Activated T-helper 1 cell treated with anti-CD3 and anti-CD28 coated beads, Interleukin-2, amount 50 U/mL, for 16 hours (primary cell): ENCODE measurements around the gene NLN.
"Not testable (repeated sequence)": the region's sequence is repeated elsewhere in the genome, so short reads cannot be mapped to it uniquely, and the experiment has no call there.

Experiments used
- DNase-seq, 2 donors: peaks; one replicate each; pipeline ENCODE4 v3.0.0-alpha.2; 2020; ENCODE audit warnings: low read depth in 1 of 2, low spot score in 1 of 2

Gene NLN

DNA sequence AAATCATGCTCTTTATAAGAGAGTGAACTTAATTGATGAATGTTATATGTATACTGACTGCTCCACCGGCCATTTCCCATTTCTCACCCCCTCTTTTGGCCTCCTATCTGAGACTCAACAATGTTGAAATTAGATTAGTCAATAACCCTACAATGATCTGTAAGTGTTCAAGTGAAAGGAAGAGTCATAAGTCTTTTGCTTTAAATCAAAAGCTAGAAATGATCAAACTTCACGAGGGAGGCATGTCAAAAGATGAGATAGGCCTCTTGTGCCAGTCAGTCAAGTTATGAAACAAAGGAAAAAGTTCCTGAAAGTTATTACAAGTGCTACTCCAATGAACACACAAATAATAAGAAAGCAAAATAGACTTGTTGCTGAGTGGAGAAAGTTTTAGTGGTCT lies 83.1 kb downstream of the NLN start:
- no peak for DNase-seq

DNA sequence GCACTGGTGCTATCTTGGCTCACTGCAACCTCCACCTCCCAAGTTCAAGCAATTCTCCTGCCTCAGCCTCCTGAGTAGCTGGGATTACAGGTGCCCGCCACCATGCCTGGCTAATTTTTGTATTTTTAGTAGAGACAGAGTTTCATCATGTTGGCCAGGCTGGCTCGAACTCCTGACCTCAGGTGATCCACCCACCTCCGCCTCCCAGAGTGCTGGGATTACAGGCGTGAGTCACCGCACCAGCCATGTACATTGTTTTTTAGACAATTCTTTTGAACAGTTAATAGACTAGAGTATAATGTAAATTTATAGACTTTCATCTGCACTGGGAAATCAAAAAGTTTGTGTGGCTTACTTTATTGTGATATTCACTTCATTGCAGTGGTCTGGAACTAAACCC lies 85.5 kb downstream of the NLN start:
- not testable (repeated sequence) for DNase-seq

DNA sequence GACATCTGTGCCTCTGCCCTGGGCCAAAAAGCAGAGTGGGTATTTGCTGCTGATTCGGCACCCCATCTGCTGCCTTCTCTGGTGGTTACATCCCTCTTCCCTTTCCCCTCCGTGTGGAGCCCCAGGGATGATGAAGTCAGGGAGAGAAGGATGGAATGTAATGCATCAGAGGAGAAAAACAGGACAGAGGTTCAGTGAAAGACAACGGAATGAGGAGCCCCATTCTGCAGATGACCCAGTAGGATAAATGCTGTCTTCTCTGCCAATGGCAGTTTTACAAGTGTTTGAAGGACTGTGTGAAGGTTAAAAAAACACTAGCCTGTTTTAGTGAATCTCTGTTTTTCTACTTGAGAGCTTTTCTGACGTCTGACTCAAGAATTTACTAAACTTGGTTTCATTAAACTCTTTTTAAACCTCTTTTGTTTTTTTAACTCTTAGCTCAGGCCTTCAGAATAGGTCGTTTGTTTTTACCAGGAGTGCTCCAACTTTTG lies 86.3 kb downstream of the NLN start:
- DNase-seq: no peak

DNA sequence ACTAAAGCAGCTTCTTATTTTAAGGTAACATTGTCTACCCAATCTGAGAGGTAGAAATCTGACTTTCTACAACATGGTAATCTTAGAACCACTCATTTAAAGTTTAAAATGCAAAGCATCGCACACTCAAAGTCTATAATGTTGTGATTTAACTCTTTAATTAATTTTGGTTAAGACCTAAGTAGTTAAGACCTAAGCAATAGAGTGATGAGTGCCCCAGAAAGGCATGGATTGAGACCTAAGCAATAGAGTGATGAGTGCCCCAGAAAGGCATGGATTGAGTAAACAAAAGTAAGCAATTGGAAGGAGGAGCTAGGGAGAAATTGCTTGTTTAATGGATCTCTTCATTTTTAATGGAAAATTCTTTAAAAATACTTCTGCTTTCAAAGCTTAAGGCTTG lies 86.8 kb downstream of the NLN start:
- DNase-seq: no peak

DNA sequence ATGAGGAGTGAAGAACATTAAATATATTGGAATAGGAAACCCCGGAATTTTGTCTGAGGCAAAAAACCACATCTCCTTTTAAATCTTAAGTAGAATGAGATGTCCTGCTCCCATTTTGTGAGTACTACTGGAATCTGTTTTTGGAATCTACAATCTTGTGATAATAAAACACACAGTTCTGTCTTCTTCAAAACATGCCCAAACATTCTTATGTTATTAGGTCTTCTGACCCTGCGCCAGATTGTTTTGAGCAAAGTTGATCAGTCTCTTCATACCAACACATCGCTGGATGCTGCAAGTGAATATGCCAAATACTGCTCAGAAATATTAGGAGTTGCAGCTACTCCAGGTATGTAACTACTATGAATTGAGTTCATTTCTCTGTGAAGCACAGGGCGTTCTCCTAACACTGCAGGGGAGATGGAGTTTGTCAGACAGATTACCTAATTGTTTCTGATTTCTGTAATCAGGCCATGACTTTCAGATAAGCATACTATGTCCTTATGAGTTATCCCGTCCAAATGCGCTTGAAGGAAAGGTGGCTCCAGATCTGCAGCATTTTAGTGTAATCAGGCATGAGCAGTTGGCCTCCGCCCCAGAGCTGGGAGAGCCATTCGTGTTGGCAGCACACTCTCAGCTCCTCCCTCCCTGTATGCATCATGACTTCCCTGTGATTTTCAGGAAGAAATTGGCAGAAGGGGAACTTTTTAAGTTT lies 88.0 kb downstream of the NLN start:
- no peak for DNase-seq

DNA sequence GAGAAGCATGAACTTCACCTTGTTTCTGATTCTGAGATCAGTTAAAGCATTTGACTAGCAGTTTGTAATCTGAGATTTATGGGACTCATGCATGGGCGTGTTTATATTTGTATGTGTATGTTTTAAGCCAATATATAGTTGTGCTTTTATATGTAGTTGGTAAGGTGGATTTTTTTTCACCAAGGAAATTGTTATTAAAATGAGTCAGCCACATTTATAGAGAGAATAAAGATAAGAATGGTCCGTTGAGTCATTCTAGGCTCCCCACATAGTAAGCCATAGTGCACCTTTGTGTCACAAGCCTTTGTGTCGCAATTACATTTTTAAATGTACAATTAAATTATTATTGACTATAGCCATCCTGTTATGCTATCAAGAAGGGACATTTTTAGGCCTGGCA lies 89.0 kb downstream of the NLN start:
- DNase-seq: no peak

DNA sequence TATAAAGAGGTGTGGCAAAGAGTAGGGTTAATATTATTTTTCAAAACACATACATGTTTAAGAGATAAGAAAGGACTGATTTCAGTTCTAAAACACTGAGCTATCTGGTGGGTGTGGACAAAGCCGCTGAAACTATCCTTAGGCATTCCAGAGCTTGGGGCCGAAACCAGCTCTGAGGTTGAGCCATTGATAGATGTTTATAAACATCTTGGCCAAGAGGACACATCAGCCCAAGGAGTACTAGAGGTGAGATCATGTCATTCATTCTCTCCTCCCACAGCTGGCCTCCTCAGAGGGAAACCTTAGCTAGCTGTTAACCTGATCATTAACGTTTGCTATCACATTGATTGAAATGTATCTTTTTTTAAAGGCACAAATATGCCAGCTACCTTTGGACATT lies 89.9 kb downstream of the NLN start:
- DNase-seq: no peak

DNA sequence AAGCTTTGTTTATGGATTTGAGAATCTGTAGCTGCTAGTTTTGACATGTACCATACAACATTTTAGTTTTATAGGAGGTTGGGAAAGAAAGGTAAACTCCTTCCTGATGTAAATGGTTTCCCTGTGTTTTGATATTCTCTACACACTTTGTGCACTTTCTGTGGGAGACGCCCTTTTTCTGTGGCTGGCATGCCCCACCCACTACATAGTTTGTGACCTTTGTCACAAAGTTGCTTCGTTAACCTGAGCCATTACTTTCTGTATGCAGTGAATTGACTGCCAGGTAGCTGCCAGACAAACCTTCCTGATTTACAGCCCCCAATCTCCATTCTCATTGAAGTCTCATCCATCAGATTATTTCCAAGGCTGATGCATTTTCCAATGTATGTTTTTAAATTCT lies 90.6 kb downstream of the NLN start:
- no peak for DNase-seq

DNA sequence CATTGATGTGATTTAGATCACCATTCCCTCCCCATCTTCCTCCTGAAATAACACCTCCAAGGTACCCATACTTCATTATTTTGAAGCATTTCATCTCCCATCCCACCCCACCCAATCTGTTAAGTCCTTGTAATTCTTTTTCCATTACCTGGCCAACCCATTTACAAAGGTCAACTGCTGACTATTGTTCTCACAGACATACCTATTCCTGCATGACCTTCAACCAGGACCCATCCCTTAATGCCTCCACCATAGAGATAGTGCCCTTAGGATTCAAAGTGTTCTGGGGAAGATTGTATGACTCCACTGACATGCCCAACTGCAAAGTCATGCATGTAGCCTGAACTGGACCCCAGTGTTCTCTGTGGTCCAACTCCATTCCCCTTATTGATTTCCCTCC lies 91.2 kb downstream of the NLN start:
- no peak for DNase-seq

DNA sequence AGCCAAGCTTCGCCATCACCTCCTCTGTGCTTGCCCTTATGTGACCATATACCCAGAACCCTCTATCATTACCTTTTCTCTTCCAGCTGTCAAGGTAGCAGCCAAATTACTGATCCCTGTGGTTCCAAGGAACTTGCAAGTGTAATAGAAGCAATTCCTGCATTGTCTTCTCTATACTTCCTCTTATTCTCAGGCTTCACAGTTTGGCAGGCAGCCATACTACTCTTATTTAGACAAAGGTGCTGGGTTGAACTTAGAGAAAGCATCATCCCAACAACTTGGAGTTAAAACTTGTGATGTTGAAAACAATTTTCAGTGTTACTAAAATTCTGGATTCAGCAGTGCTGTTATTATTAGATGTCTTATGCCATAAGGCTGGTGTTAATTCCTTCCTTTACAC lies 93.2 kb downstream of the NLN start:
- DNase-seq: no peak

DNA sequence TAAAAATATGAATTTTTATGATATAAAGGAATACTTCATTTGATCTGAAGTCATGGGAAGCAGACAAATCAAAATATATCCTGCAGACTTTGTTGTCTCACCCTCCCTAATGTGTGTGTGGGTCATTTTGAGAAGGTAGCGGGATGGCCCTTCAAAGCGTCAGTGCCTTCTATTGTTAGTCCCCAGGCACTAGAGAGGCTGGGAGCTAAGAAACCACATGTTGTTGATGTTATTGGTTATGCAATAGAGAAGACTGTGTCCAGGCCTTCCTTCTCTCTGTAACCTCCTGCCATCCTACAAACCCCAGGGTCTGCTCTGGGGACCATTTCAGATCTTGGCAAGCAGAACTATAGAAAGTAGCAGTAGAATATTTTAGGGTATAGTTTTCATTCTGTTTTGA lies 94.7 kb downstream of the NLN start:
- DNase-seq: no peak

DNA sequence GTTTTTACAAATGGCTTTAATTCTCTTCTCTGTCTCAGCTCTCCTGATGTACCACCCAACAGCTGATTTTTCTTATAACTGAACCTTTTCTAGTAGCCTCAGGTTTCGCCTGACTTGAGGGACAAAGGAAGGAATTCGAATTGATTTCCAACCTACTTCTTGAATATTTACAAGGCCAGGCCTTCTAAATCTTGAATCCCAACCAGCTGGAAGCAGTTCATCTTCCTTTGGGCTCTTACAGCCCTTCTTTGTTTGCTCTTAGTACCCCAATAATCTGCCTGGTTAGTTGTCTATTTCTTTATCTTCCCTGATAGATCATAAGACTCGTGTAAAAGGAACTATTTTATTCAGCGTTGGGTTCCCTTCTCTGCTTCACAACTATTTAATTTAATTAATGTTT lies 95.9 kb downstream of the NLN start:
- no peak for DNase-seq

DNA sequence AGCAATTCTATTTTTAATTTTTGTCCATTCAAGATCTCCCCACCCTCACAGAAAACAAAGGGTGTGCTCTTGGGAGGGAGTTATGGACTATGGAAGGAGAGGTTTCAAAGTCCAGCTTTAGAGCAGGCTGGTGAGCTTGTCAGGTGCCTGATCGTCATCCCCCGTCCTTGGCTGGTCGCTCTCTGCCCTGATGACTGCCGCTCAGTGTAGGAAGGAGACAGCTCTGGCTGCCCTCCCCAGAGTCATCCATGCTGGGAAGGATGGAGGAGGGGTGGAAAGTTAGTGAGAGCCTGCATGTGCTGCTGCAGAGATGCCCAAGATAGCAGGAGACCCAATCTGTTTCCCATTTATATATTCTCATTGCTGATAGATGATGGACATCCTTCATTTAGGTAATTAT lies 96.6 kb downstream of the NLN start:
- DNase-seq: no peak

DNA sequence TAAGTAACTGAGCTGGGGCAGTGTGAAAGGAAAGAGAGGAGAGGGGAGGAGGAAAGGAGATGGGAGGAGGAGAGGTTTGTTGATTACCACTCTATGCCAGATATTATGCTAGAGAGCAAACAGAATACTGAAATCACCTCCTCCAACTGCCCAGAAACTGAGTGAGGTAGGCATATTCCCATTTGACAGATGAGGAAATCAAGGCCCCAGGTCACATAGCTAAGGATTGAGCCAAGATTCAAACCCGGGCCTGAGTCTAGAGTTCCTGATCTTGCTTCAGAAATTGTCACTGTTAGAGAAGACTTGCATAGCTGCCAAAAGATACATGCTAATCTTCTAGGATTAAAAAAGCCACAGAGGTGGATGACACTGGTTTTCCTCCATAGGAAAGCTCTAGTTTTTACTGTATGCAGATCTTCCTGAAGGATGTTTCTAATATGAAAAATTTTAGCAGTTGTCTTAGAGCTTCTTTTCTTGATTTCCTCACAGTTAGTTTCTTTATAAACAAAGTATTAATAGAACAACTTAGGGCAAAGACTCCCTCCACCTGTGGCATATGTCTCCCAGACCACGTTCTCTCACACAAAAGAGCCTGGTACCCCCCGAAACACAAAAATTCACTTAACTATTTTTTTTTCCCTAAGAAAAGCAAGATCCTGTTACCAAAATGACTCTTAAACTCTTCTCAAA lies 97.4 kb downstream of the NLN start:
- DNase-seq: no peak

DNA sequence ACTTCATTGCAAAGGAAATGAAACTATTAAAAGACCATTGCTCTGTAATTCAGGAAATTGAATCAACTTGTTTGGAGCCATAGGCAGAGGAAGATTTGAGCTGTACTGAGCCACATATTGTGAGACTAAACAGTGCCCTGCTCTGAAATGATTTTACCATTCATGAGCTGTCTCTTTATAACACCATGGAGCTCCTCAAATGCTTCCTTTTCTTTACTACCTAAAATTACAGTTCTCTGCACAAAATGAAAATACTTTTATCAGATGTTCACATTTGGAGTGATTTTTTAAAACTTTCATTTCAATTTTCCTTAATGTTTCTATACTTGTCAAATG lies 97.9 kb downstream of the NLN start:
- no peak for DNase-seq

DNA sequence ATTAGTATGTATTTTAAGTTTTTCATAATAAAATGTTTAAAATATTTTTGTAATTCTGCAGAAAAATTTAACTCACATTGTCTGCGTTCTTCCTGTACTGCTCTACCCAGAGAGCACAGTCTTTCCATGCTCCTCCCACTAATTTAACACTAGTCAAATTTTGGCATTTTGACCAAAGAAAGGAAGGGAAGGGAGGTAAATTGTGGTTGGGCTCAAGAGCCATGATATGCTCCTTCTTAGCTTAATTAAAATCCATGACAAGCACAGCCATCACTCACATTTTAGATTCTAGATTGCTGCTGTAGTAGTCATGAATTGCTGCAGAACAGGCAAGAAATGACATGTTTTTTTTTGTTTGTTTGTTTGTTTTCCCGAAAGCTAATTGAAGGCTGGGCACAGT lies 98.4 kb downstream of the NLN start:
- no peak for DNase-seq

DNA sequence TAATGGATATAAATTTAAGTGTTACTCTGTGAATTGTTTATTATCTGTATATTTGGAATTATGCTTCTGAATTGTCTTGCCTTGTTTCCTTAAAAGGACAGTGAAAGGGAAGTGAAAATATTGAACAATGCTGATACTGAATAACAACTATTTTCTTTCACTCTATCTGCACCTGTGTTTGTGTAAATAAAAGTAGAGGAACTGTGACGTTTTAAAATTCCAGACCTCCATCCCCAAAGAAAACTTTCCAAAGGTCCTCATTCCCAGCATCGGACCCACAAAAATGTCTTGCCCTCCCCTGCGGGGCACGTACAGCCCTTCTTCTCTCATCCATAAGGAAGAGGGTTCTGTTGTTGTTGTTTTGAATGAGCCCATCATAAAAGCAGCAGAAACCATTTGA lies 100.0 kb downstream of the NLN start:
- DNase-seq: no peak

DNA sequence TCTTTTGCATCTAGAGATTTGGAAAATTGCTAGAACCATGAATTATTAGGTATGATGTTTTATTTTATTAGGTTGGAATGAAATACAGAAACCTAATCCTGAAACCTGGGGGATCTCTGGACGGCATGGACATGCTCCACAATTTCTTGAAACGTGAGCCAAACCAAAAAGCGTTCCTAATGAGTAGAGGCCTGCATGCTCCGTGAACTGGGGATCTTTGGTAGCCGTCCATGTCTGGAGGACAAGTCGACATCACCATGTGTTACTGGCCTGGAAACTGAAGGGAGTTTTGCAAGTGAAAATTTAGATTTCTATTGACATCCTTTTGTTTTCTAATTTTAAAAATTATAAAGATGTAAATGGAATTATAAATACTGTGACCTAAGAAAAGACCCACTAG lies 100.7 kb downstream of the NLN start:
- DNase-seq: no peak

DNA sequence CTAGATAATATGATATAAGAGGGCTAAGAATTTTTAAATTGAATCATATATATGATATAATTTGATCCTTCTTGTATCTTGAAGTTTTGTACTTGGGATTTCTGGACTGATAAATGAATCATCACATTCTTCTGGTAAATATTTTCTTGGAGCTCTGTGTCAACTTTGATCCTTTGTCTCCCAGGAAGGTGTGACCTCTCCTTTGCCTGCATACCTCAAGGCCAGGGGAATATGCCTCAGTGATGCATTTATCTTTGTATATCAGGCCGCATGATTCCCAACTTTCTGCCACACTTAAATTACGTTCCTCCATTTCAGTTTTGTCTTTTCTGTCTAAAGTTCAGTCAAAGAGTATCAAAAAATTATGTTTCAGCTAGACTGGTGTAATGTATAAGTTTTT lies 101.2 kb downstream of the NLN start:
- no peak for DNase-seq

DNA sequence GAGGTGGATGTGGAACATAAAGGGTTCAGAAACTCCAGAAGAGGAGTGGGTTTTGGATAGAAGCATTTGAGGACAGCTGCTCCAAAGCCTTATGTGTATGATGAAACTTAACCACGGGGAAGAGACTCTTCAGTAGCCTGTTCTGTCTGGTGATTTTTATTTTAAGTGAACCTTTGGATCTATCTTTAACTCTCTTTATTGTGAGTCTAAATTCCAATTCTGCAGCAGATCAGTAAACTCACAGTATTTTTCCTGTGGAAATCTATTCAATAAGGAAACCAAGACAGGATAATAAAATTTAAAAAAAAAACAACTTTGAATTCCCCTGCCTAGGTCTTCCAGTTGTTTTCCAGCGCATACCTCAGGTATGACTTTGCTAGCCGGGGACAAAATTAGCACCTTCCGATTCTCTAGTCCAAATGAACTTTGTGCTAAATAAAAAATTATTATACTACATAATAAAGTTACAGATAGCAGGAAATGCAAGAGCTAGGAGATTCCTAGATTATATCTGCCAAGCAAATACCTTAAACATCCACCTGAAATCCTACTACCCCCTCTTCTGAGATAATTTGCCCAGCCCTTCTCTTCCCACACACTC lies 101.9 kb downstream of the NLN start:
- DNase-seq: no peak

DNA sequence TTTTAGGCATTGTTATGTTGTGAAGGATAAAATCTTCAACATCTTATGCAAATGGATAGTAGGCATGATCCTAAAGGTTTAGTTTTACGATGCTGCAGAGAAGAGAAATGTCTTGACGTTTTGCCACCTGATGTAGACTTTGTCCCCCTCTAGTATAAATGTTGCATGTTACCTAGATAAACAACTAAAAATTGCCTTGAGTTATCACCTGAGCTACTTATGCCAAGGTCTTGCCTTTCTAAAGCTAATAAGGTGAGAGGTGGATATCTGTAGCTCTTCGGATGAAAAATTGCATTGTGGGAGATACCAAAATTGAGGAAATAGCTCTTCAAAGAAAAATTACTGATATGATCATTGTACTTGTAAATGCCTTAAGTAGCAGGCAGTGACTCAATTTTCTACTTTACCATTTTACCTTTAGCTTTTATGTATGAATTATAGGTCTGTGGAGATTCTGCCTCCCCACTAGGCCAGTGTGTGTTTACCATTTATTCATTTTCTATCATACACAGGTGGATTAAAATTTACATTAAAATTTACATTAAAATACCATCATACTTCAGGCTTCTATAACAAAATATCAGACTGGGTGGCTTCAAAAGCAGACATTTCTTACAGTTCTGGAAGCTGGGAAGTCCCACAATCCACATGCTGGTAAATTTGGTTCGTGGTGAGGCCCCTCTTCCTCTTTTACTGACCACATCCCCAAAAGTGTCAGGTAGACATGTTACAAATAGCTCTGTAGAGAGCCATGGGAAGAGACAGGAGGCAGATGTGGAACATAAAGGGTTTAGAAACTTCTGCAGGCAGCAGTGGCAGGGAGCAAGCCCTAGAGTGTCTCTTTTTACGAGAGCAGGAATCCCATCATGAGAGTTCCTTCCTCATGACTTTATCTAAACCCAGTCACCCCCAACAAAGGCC lies 103.7 kb downstream of the NLN start:
- DNase-seq: no peak
